Omental fat pad (tissue), 4 donors: ENCODE data around the gene WDR70. TPM values are rescaled to one million over a fixed set of nuclear protein-coding genes. Genes with fewer than 3 reads are reported as not detected.

Experiments
- ATAC-seq: fragments of 150-250 bp; one replicate; pipeline ENCODE4 v1.9.1; 2016; ENCODE audit warnings: mild to moderate bottlenecking, moderate library complexity; ENCODE audit not compliant: low FRiP score
- DNase-seq: peaks from one replicate; pipeline ENCODE4 v3.0.0-alpha.2; 2019; ENCODE audit warnings: low spot score
- total RNA-seq, 4 donors: library from RNA; depleted of rRNA; stranded (reverse); fragments of >200 nt; gene quantifications; one replicate each; pipeline ENCODE4 v1.1.0, GENCODE V29; 2016
- TF ChIP-seq, protein P1 (sequence below), 3 donors: fragments of 450-650 bp; IDR thresholded peaks; one replicate each; pipeline ENCODE4 v1.5.1; 2016 to 2017; ENCODE audit warnings: antibody characterized with exemption in 3 of 3, mild to moderate bottlenecking in 3 of 3, moderate library complexity in 2 of 3

Gene WDR70
- total RNA-seq, 4 donors from 2014 or later: 17.4 to 37.7 (median 24.0) TPM

DNA sequence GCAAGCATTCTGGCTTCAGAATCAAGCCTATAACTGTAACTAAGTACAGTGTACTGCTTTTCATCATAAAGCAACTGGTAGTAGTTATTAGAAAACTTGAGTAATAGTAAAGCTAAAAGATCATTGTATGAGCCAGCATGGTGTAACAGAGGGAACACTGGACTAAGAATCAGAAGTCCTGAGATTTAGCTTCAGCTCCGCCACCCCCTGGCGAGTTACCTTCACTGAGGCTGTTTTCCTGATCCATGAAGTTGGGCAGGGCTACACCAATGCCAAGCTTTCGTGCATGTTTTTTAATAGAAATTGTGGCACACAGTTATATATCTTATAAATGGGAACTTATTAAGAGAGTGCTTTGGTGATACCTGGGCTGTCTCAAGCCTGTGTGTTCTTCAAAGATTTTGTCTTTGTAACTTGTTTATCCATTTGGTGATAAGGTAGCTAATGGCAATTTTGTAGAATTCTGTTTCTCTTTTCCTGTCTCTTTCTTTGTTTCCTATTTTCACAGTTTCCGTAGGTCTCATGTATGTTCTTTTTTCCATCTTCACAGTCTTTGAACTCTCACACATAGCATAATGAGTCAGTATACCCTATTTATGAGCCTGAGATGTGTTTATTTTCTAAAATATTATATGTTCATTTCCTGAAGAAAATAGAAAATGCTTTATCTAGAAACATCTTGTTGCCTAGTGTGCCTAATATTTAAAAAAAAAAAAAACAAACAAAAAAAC is 358.4 kb downstream of the WDR70 start:
- ATAC-seq: no peak
- no peak for DNase-seq
- TF ChIP-seq, protein P1, sequence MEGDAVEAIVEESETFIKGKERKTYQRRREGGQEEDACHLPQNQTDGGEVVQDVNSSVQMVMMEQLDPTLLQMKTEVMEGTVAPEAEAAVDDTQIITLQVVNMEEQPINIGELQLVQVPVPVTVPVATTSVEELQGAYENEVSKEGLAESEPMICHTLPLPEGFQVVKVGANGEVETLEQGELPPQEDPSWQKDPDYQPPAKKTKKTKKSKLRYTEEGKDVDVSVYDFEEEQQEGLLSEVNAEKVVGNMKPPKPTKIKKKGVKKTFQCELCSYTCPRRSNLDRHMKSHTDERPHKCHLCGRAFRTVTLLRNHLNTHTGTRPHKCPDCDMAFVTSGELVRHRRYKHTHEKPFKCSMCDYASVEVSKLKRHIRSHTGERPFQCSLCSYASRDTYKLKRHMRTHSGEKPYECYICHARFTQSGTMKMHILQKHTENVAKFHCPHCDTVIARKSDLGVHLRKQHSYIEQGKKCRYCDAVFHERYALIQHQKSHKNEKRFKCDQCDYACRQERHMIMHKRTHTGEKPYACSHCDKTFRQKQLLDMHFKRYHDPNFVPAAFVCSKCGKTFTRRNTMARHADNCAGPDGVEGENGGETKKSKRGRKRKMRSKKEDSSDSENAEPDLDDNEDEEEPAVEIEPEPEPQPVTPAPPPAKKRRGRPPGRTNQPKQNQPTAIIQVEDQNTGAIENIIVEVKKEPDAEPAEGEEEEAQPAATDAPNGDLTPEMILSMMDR (IDR thresholded peaks at IDR 0.05): no peak

DNA sequence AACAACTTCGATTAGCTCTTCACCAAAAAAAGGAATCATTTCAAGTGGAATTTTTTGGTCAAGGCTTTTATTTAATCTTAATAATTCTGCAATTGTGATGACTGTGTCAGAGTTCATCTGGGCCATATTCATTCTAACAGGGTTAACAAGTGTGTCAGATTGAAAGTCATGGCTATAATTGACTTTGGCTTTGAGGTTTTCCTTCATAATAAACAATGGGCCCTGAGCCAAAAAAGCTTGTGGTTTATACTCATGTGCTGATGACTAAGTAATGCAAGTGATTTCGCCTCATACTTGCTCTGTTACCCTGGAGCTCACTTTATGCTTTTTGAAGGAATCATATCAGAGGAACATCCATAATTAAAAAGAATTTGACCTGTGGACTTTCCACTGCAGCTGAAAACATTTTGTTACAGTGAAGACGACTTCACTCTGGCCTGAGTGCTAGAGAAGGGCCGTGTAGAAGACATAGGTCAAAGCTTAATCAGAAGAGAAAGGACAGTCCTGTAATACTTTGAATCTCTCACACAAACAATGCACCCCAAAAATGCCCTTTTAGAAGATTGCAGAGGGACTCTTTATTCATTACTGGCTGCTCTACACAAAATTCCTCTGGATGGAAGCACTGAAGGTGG is 359.1 kb downstream of the WDR70 start:
- DNase-seq (no peak), ATAC-seq (peak; percentile 36)
- TF ChIP-seq, protein P1 (IDR thresholded peaks at IDR 0.05): no peak

DNA sequence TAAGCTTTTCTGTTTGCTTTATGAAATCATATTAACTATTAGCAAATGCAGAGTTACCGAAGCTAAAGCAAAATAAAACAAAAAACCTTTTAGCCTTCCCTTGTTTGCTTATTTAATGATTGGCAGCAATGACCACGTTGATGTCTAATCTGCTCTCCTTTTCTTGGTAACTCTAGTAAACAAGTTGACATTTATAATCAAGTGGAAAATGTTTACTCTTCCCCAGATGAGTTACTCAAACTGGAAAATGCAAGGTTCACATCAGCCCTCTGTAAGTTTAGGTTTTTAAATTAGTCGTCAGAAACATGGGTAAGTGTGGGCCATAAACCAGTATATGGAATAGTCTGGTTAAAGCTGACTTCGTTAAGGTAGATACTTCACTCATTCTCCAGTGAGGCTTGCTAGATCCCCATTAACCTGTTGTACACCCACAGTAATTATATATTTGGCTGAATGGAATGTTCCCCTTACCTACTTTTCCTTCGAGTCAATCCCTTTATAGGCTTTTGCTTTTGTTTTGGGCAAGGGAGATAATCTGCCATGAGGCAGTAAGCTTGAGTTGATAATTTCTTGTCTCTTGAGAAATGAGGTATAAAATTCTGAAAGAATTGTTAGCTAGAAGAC is 359.9 kb downstream of the WDR70 start:
- TF ChIP-seq, protein P1 (IDR thresholded peaks at IDR 0.05): no peak
- no peak for ATAC-seq
- no peak for DNase-seq

DNA sequence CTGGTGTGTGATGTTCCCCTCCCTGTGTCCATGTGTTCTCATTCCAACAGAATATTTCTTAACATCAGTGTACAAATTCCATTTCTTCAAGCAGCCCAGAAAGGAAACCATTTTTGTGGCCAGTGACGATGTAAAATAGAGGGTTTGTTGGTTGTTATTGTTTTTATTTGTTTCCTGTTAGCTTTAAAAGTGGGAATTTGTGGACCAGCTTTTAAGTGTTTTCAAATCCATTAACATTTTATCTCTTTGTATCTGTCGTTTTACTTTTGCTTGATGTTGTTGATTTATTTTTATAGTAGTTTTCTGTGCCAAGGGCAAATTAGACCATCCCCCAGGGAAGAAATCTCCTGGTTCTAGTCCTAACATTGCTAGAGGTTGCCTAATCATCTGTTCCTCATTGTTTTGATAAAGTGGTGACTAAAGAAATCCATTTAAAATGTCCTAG is 360.7 kb downstream of the WDR70 start:
- DNase-seq (no peak), ATAC-seq (peak; percentile 71)
- TF ChIP-seq, protein P1 (IDR thresholded peaks at IDR 0.05): no peak

DNA sequence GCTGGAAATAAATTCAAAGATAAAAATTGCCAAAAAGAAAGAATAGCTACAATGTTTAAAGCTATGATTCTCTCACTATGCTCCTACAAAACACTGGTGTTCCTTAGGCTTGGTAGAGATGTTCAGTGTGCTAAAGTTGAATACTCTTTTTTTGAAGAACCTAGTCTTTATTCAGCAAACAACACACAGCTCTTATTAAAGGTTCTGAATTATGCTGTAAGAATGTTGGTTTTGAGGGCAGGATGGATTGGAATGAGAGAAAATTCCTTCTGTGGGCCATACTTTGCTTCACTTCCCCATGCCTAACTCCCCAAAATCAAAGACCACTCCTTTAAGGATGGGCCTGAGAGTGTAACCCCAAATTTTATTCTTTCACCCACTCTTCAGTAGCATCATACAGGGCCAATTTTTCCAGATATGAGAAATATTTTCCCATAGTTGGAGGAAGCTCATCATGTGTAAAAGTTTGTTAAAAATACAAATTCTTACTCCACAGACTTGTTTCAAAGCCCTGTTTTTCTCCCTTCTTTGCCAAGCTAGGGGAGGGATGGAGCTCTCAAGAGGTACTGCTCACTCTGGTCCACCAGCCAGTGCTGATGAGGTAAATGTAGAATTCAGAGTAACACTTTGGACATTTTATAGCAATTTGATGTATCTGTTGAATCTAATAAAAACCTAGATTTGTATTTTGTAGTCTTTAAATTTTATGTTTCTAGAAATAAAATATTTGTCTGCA is 361.4 kb downstream of the WDR70 start:
- DNase-seq: no peak

DNA sequence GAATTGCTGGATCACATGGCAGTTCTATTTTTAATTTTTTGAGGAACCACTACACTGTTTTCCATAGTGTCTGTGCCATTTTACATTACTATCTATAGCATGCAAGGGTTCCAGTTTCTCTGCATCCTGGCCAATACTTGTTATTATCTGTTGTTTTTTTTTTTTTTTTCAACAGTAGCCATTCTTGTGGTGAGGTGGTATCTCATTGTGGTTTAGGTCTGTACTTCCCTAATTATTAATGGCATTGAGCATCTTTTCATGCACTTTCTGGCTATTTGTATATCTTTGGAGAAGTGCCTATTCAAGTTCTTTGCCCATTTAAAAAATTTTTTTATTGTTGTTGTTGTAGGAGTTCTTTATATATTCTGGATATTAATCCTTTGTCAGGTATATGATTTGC is 363.0 kb downstream of the WDR70 start:
- no peak for ATAC-seq
- no peak for DNase-seq
- TF ChIP-seq, protein P1 (IDR thresholded peaks at IDR 0.05): no peak

More for the DNA sequence above, 361.4 kb downstream of the WDR70 start:
- TF ChIP-seq, protein P1 (IDR thresholded peaks at IDR 0.05): no peak
- no peak for ATAC-seq
